Measurements from ENCODE around the gene MRPL40.
A peak's percentile ranks its signal among the peaks of the same experiment; 100 is the strongest.
"Not testable (repeated sequence)": the region's sequence is repeated elsewhere in the genome, so short reads cannot be mapped to it uniquely, and the experiment has no call there.

Gene MRPL40

GRCh38 chr22:19442166-19442565 lies 9.8 kb downstream of the MRPL40 start:
- DNase-seq = no peak

DNA sequence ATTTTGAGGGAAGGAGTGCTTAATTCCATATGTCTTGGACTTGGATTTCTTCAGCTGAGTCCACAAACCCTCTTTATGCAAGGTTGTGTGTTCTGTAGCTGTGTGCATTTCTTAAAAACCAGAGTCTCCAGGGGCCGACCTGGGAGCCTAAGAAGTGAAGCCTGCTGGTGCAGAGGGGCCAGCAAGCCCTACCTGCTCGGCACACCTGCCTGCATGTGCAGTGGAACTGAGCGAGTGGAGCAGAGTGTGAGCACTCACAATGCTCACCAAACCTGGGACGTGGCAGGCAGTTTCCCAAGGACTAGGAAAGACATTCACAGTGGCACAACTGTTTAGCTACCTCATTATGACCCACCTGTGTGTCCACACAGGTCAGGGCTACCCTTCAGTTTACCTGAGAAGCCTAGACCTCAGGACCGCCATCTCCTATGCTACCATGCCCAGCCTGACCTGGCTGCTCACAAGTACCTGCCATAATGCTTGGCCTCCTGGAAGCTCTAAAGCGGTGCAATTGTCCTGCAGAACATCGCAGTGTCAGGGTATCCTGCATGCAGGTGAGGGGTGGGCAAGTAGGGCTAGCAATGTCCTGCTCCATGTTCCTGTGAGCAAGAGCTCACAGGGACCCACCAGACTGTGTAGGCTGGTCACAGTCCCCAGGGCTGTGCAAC lies 11.3 kb downstream of the MRPL40 start:
- DNase-seq = no peak

DNA sequence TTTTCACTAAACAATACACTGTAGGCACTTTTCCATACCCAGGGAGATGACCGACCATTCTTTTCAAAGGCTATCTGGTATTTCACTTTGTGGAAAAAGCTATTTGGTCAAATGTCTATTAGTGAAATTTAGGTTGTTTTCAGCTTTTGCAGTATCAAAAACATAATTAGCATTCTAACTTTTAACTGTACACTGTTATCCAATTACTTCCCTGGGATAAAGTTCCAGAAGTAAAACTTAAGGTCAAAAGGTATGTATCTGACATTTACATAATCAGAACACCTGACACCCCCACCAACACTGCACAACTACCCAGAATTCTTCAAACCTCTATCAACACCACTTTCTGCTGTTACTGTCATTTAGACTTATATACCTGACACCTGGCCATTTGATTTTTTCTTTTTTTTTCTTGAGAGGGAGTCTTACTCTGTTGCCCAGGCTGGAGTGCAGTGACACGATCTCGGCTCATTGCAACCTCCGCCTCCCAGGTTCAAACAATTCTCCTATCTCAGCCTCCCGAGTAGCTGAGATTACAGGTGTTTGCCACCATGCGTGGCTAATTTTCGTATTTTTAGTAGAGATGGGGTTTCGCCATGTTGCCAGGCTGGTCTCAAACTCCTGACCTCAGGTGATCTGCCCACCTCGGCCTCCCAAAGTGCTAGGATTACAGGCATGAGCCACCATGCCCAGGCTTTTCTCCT lies 13.1 kb downstream of the MRPL40 start:
- DNase-seq = not testable (repeated sequence)

GRCh38 chr22:19446603-19447329 lies 14.4 kb downstream of the MRPL40 start:
- DNase-seq = no peak

DNA sequence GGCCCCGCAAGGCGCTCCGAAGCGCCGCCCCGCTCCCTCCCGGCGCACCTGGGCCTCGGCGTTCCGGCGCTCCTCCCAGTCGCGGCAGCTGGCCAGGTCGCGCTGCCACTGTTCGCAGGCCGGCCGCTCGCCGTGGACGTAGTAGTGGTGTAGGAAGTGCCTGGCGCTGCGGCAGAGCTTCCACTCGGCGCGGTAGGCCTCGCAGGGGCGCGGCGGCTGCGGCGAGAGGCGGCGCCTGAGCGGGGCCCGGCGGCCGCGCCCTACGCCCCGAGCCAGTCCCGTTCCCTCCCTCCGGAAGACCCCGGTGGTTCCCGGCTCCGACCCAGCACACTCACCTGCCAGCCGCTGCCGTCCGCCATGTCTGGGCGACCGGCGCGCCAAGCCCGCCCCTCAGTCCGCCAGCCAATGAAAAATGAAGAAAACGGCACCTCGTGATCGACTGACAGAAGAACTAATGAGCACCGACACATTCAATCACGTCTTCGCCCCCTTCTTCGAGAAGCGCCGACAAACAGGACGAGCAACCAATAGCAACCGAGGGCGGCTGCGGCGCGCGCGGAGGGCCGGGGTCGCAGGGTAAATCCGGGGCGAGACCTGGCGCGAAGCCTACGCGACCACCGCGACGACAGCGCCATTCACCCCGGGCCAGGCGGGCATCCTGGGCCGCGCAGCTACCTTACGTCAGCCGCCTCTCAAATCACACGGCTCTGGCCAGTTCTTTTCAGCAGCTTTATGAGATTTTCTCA lies 15.2 kb downstream of the MRPL40 start, which contains the start of gene C22orf39:
Gene C22orf39 (minus strand): TSS at position 382 of the 746 bp plus-strand sequence. CDS start 23 bp downstream, at position 359.
- peak; percentile 87 to 96 for DNase-seq

DNA sequence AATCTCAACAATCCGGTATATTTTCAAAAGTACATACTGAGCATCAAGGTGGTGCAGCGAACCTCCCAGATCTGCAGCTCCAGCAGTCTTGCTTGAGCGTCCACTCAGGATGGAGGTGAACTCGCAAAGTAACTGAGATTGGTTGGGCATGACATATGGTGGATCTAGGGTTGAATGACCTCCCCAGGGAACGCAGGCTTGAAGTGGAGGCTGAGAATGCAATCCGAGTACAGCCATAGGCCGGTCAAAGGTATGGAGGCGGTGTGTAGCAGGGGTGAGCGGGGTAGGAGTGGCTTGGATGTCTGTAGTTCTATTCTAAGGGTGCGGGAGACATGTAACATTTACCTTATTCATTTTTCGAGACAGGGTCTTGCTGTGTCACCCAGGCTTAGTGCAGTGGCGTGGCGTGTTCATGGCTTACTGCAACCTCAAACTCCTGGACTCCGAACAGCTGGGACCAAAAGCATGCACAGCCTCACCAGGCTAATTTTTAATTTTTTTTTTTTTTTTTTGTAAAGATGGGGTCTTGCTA lies 15.8 kb downstream of the MRPL40 start:
- peak; percentile 62 to 83 for DNase-seq

DNA sequence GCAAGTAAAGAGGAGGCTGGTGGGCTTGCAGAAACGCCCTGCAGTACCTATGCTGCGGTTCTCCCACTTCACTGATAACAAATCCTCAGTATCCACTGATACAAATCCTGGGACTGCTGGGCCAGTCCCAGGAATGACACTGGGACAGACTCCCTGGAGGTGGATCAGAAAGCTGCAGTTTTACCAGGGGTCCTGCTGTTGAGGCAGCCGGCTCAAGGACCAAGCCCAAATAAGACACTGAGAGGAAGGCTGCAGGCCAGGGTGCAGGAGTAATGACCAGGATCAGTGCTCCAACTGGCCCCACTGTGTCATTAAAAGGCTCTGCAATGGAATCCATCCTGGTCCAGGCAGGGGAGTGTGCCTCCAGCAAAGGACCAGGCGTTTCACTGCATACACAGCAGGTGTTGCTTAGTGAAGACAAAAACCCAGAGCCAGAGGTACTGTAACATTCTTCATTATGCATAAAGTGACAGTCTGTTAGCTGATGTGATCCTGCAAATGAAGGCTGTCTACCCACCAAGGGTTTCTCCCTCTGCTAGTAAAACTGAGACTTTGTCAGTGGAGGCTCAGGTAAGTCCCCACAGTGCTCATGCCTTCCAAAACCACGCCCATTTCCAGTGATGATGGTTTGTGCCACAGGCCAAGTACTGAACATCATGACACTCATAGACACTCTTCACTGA lies 16.5 kb downstream of the MRPL40 start:
- no peak for DNase-seq

DNA sequence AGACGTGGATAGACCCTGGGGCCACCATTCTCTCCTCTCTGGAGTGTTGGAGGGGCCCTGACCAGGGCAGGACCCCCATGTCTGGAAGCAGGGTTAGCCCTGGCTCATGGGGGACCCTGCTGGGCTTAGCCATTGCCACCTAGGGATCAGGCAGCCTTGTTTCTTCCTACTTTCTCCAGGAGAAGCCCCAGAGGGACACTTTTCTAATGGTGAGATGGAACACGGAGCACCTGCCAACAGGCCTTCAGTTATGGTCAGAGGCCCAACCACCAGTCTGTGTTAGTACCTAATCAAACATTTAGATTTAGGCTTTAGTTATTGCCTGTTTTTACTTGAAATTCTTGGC lies 17.1 kb downstream of the MRPL40 start:
- DNase-seq = no peak

- no peak for DNase-seq
Measured at GRCh38 chr22:19450363-19451175, 18.2 kb downstream of the MRPL40 start.

DNA sequence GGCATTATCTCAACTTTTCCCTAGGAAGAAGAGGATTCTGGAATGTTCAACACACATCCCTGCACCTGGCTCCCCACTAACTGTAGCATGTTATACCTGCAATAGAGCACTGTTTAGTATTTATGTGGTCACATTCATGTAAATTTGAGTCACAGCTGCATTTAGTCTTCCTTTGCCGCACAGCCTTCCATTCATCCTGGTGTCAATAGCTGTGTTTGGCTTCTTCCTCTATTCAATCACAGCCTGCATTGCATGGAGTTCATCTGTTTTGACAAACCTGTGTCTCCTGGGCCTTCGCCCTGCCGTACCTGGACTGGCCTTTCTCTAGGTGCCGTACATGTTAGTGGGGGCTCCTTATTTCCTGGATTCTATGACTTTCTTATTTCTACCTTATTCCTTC lies 19.2 kb downstream of the MRPL40 start:
- DNase-seq = no peak

DNA sequence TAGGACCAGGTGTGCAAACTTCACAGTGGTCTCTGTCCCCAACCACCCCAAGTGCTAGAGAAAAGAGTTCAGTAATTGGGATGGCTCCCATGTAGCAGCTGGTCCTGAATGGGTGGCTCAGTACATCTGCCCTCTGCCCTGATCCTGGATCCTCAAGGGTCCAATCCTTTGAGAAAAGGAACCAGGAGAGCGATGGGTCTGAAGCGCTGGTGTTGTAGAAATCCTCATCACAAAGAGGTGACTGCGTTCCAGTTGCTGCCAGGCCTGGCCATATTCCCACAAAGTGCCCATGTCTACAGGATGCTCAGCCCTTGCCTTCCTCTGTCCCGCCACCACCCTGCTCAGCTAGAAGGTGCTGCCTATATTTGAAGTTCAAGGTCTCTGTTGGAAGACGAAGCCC lies 21.4 kb downstream of the MRPL40 start:
- DNase-seq = no peak

DNA sequence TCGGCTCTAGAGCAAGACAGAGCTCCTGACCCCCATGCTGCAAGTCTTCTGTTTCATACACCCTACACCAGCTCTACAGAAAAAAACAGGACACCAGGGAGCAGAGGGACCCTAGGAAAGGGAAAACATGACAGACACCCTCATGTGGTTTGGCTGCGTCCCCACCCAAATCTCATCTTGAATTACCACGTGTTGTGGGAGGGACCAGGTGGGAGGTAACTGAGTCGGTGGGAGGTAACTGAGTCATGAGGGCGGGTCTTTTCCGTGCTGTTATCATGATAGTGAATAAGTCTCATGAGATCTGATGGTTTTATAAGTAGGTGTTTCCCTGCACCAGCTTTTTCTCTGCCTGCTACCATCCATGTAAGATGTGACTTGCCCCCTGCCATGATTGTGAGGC lies 21.8 kb downstream of the MRPL40 start:
- DNase-seq = no peak

DNA sequence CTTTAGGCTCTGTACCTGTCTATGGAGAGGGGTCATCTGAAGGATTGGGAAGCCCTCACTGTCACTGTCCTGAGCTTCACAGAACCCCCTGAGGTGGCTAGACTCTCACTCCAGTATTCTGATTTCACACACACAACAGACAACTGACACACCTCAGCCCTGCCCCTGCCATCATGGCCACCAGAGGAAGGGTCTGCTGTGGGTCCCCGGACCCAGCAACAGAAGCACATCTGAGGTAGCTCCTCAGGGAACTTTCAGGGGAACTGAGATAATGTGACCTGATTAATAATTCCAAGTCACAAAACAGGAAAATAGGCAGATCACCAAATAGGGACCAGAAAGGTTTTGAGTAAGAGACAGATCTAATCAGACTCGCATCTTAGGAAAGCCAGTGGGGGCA lies 22.7 kb downstream of the MRPL40 start:
- DNase-seq = no peak

DNA sequence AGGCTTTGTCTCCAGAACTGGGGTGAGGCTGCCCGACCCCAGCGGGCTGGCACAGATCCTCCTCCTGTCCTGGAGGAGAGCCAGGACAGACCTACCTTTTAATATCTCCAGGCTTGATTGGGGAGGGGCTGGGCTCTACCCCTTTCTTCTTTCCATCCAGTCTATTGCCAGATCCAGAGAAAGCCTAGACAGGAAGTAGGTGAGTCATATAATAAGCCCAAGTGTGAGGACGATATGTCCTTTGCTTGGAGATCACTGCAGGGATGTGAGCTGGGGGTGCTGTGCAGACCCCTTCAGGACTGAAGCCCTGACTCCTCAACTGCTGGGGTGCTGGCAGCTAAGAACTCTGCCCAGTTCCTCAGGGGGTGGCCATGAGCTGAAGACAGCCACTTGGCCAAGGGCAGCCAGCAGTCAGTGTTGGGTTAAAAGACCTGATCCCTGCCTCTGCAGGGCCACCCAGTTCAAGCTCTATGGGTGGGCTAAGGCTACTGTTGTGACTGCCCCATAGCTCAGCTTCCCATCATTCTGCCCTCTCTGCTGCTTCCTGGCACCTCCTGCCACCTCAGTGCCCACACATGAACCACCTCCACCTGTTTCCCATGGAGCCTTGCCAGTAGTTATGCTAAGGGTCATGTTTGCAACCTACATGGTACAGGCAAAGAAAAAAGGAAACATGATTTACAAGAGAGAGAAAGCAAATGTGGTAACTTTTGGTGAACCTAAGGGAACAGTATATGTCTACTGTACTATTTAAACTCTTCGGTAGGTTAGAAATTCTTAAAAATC lies 23.4 kb downstream of the MRPL40 start:
- no peak for DNase-seq

- DNase-seq = no peak
Measured at GRCh38 chr22:19456541-19456940, 24.2 kb downstream of the MRPL40 start.

DNA sequence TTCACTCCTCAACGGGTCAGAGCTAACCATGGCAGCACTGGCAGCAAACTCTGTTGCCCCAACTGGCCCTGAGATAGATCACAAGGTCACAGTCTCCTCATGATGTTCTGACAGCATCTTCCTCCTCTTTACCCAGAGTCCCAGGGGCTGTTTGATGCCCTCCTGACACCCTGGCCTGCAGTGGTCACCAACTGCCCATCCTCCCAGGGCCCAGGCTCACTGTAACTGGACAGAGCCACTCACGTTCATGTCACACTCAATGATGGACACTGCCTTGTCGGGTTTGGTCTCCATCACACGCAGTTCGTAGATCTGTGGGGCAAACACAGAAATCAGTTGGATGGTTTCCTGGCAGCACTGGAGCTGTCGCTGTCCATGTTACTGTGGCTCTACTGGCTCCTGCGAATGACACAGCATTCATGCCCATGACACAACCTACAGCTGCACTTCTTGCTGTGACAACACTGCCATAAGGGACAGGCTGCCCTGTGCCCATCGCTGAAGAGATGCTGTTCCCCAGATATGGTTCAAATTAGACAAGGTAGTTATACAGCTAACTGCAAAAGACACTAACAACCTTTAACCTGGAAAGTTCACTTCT lies 25.6 kb downstream of the MRPL40 start:
- no peak for DNase-seq

GRCh38 chr22:19460036-19460435 lies 27.7 kb downstream of the MRPL40 start:
- DNase-seq = no peak

GRCh38 chr22:19461506-19461905 lies 29.2 kb downstream of the MRPL40 start:
- DNase-seq = no peak

DNA sequence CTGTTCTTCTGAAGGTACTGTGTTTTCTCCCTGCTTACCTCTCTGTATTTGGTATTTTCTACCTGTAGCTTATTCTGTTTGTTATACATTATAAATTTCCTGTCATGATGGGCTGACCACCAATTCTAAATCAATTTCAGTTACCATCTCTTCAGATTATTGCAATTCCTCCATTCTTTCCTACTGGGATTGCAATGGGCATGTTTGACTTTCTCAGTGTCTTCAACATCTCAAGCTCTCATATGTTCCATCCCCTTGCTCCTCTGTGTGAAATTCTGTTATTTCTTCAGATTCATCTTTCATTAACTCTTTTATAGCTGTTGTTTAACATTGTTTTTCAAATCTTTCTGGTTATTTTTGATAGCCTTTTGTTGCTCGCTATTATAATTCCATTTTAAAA lies 30.7 kb downstream of the MRPL40 start:
- DNase-seq = no peak
